ENCODE data around the gene SMIM45.

Gene SMIM45

GRCh38 chr22:41915035-41915785 is 36.7 kb upstream of the SMIM45 start, which contains the start of gene SHISA8:
TSS of gene SHISA8 (minus strand) at chr22:41915074. CDS start at chr22:41914667, 407 bp downstream.
- DNase-seq (ENCODE audit: low spot score): peak; percentile 77
- in situ Hi-C loops (cut with HindIII; ENCODE audit: low sequenced_read_pairs): no loop called here

- in situ Hi-C loops (cut with HindIII; ENCODE audit: low sequenced_read_pairs): no loop called here
- no peak for DNase-seq (ENCODE audit: low spot score)
Observed at GRCh38 chr22:41915786-41916493, 36.0 kb upstream of the SMIM45 start.

GRCh38 chr22:41916745-41917358 is 35.1 kb upstream of the SMIM45 start:
- in situ Hi-C loops (cut with HindIII; ENCODE audit: low sequenced_read_pairs): no loop called here
- no peak for DNase-seq (ENCODE audit: low spot score)

- no peak for DNase-seq (ENCODE audit: low spot score)
- in situ Hi-C loops (cut with HindIII; ENCODE audit: low sequenced_read_pairs): no loop called here
Observed at GRCh38 chr22:41917375-41917902, 34.5 kb upstream of the SMIM45 start.

- in situ Hi-C loops (cut with HindIII; ENCODE audit: low sequenced_read_pairs): no loop called here
- no peak for DNase-seq (ENCODE audit: low spot score)
Observed at GRCh38 chr22:41917903-41918791, 33.8 kb upstream of the SMIM45 start.

GRCh38 chr22:41919357-41920224 is 32.4 kb upstream of the SMIM45 start:
- in situ Hi-C loops (cut with HindIII; ENCODE audit: low sequenced_read_pairs): no loop called here
- peak; percentile 68 for DNase-seq (ENCODE audit: low spot score)

GRCh38 chr22:41920271-41920976 is 31.5 kb upstream of the SMIM45 start:
- DNase-seq (ENCODE audit: low spot score): no peak
- in situ Hi-C loops (cut with HindIII; ENCODE audit: low sequenced_read_pairs): no loop called here

GRCh38 chr22:41922328-41922727 is 29.6 kb upstream of the SMIM45 start:
- no peak for DNase-seq (ENCODE audit: low spot score)
- in situ Hi-C loops (cut with HindIII; ENCODE audit: low sequenced_read_pairs): no loop called here

GRCh38 chr22:41922940-41923594 is 28.9 kb upstream of the SMIM45 start:
- DNase-seq (ENCODE audit: low spot score): no peak
- in situ Hi-C loops (cut with HindIII; ENCODE audit: low sequenced_read_pairs): no loop called here

GRCh38 chr22:41923595-41924276 is 28.2 kb upstream of the SMIM45 start:
- in situ Hi-C loops (cut with HindIII; ENCODE audit: low sequenced_read_pairs): no loop called here
- no peak for DNase-seq (ENCODE audit: low spot score)

GRCh38 chr22:41925783-41926460 is 26.0 kb upstream of the SMIM45 start:
- no peak for DNase-seq (ENCODE audit: low spot score)
- in situ Hi-C loops (cut with HindIII; ENCODE audit: low sequenced_read_pairs): no loop called here

GRCh38 chr22:41927813-41928212 is 24.1 kb upstream of the SMIM45 start:
- in situ Hi-C loops (cut with HindIII; ENCODE audit: low sequenced_read_pairs): no loop called here
- no peak for DNase-seq (ENCODE audit: low spot score)

GRCh38 chr22:41928593-41929417 is 23.1 kb upstream of the SMIM45 start:
- in situ Hi-C loops (cut with HindIII; ENCODE audit: low sequenced_read_pairs): no loop called here
- DNase-seq (ENCODE audit: low spot score): no peak

GRCh38 chr22:41929418-41929810 is 22.5 kb upstream of the SMIM45 start:
- no peak for DNase-seq (ENCODE audit: low spot score)
- in situ Hi-C loops (cut with HindIII; ENCODE audit: low sequenced_read_pairs): no loop called here

- in situ Hi-C loops (cut with HindIII; ENCODE audit: low sequenced_read_pairs): no loop called here
- no peak for DNase-seq (ENCODE audit: low spot score)
Observed at GRCh38 chr22:41931701-41932269, 20.2 kb upstream of the SMIM45 start.

Data from G401 (cell line).